ENCODE data around the gene CIAO3. TPM values are rescaled to one million over a fixed set of nuclear protein-coding genes. Genes with fewer than 3 reads are reported as not detected.

Gene CIAO3
- total RNA-seq, 6 donors from 2014 or later = 27.8 to 96.4 (median 33.1) TPM

- DNase-seq (peak in 1 of 2 donors; percentile 73), ATAC-seq (ENCODE audit: low FRiP score in 2 of 2) (no peak)
- no peak for TF ChIP-seq POLR2A (IDR thresholded peaks at IDR 0.05)
- no peak for TF ChIP-seq POLR2AphosphoS5 (IDR thresholded peaks at IDR 0.05)
- TF ChIP-seq, protein P1, sequence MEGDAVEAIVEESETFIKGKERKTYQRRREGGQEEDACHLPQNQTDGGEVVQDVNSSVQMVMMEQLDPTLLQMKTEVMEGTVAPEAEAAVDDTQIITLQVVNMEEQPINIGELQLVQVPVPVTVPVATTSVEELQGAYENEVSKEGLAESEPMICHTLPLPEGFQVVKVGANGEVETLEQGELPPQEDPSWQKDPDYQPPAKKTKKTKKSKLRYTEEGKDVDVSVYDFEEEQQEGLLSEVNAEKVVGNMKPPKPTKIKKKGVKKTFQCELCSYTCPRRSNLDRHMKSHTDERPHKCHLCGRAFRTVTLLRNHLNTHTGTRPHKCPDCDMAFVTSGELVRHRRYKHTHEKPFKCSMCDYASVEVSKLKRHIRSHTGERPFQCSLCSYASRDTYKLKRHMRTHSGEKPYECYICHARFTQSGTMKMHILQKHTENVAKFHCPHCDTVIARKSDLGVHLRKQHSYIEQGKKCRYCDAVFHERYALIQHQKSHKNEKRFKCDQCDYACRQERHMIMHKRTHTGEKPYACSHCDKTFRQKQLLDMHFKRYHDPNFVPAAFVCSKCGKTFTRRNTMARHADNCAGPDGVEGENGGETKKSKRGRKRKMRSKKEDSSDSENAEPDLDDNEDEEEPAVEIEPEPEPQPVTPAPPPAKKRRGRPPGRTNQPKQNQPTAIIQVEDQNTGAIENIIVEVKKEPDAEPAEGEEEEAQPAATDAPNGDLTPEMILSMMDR (IDR thresholded peaks at IDR 0.05) = no peak
- Histone ChIP-seq H3K9me3 (no peaks in the 10 kb centered on the region), H3K4me1 (peaks cover 5 to 30% (median 8%) of the 10 kb centered on the region in 4 donors), H3K4me3 (peak overlapping the region in 1 of 4 donors; percentile 15), H3K36me3 (no peaks in the 10 kb centered on the region), H3K27ac (no peak overlapping the region), H3K27me3 (peaks cover 6 to 89% (median 49%) of the 10 kb centered on the region in 4 donors)
- 22% methylated on average over 23 of the region's 50 CpGs; no CpG with 5 or more reads in 1 of the 2 donors for WGBS, 2 donors
Observed at GRCh38 chr16:704552-705380, 36.0 kb downstream of the CIAO3 start.

DNA sequence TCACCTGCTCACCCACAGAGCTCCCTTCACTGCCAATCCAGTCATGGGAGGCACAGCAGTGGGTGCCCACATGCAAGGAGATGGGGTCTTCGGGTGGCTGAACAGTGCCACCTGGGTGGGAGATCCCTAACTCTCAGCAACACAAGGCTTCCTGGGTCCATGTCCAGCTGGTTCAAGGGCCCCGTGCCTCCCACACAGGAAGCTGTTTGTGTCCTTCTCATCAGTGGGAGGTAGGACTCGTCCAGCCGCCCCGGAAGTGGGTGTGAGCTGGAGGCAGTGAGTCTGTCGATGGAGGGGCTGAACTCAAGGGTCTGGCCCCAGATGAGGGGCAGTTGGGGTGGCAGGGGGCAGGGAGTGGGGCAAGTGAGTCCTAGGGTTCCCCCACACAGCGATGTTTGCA, 36.8 kb downstream of the CIAO3 start:
- peaks cover 6 to 85% (median 47%) of the 10 kb centered on the region in 4 donors for H3K27me3 ChIP-seq
- WGBS, 2 donors = 59% methylated on average over 6 of the region's 7 CpGs; no CpG with 5 or more reads in 1 of the 2 donors

DNA sequence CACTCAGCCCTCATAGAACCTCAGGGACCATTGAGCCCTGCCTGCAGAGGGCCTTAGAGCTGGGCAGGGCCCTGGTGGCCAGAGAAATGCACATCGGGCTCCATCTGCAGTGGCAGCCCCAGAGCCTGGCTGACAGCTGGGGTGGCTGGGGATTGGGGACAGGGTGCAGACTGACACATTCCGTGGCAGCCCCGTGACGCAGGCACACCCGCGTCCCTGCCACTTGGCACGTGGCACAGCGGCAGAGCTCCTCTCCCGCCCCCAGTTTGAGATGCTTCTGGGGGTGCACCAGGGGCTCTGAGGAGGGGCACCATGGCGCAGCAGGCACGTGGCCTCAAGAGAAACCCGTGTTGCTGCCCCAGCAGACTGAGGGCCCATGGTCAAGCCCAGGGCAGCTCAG, 37.4 kb downstream of the CIAO3 start:
- ATAC-seq (ENCODE audit: low FRiP score in 2 of 2) (no peak), DNase-seq (peak in 1 of 2 donors; percentile 59)
- Histone ChIP-seq H3K36me3 (no peaks in the 10 kb centered on the region), H3K4me3 (no peak overlapping the region), H3K4me1 (peaks cover 5 to 30% (median 8%) of the 10 kb centered on the region in 4 donors), H3K27ac (no peak overlapping the region), H3K9me3 (no peaks in the 10 kb centered on the region), H3K27me3 (peaks cover 4 to 82% (median 47%) of the 10 kb centered on the region in 4 donors)
- 69 to 92% methylated on average over 2 to 5 of the region's 12 CpGs for WGBS, 2 donors
- no peak for TF ChIP-seq POLR2AphosphoS5 (IDR thresholded peaks at IDR 0.05)
- no peak for TF ChIP-seq POLR2A (IDR thresholded peaks at IDR 0.05)
- no peak for TF ChIP-seq EP300 (IDR thresholded peaks at IDR 0.05)
- TF ChIP-seq, protein P1 (IDR thresholded peaks at IDR 0.05) = no peak

More for the DNA sequence above, 36.8 kb downstream of the CIAO3 start:
- ATAC-seq (ENCODE audit: low FRiP score in 2 of 2) (no peak), DNase-seq (peak in 1 of 2 donors; percentile 32)
- no peaks in the 10 kb centered on the region for H3K9me3 ChIP-seq
- TF ChIP-seq POLR2AphosphoS5 (IDR thresholded peaks at IDR 0.05) (no peak), POLR2A (IDR thresholded peaks at IDR 0.05) (no peak), EP300 (IDR thresholded peaks at IDR 0.05) (no peak)
- TF ChIP-seq, protein P1 (IDR thresholded peaks at IDR 0.05) = no peak
- no peak overlapping the region for H3K27ac ChIP-seq
- no peaks in the 10 kb centered on the region for H3K36me3 ChIP-seq
- peaks cover 5 to 30% (median 8%) of the 10 kb centered on the region in 4 donors for H3K4me1 ChIP-seq
- no peak overlapping the region for H3K4me3 ChIP-seq

- Histone ChIP-seq H3K36me3 (no peaks in the 10 kb centered on the region), H3K4me3 (no peak overlapping the region), H3K27me3 (peaks cover 4 to 74% (median 45%) of the 10 kb centered on the region in 4 donors), H3K4me1 (peaks cover 5 to 30% (median 8%) of the 10 kb centered on the region in 4 donors), H3K27ac (no peak overlapping the region), H3K9me3 (no peaks in the 10 kb centered on the region)
- no peak for TF ChIP-seq POLR2A (IDR thresholded peaks at IDR 0.05)
- TF ChIP-seq, protein P1 (IDR thresholded peaks at IDR 0.05) = no peak
- no peak for TF ChIP-seq EP300 (IDR thresholded peaks at IDR 0.05)
- TF ChIP-seq POLR2AphosphoS5 (IDR thresholded peaks at IDR 0.05) = no peak
- ATAC-seq (ENCODE audit: low FRiP score in 2 of 2) (no peak), DNase-seq (no peak)
- WGBS, 2 donors = 85 to 88% methylated on average over 19 of the region's 19 CpGs
Observed at GRCh38 chr16:702341-702740, 38.5 kb downstream of the CIAO3 start.

Measured in upper lobe of left lung (tissue), 6 donors.